GM19043 (cell line): ENCODE data around the gene RXFP3.

Experiments
- ATAC-seq: cut with Tn5 transposase; IDR thresholded peaks from one replicate; pipeline ENCODE4 v1.9.1; 2021; ENCODE audit warnings: low read depth; ENCODE audit not compliant: unreplicated experiment

RXFP3 gene

GRCh38 chr5:33978306-33978705 lies 42.1 kb downstream of the RXFP3 start:
- no peak for ATAC-seq

GRCh38 chr5:33980030-33980429 lies 43.8 kb downstream of the RXFP3 start:
- ATAC-seq: no peak

GRCh38 chr5:33981408-33982162 lies 45.4 kb downstream of the RXFP3 start:
- no peak for ATAC-seq

GRCh38 chr5:33984178-33984577 lies 48.0 kb downstream of the RXFP3 start:
- no peak for ATAC-seq

- ATAC-seq: no peak
These were observed 48.5 kb downstream of the RXFP3 start, which contains the start of gene SLC45A2 for GRCh38 chr5:33984671-33985124. Gene SLC45A2 (minus strand): TSS chr5:33984693. CDS start chr5:33984583, 110 bp downstream.

GRCh38 chr5:33985447-33985846 lies 49.3 kb downstream of the RXFP3 start:
- ATAC-seq: no peak
